Peyer's patch (tissue), 4 donors: ENCODE results near the gene CFAP70.

Experiments
- POLR2A ChIP-seq, 2 donors: fragments of 450-650 bp; IDR thresholded peaks; one replicate each; pipeline ENCODE4 v1.5.1; 2017; ENCODE audit warnings: antibody characterized with exemption in 2 of 2, mild to moderate bottlenecking in 2 of 2, moderate library complexity in 2 of 2
- TF ChIP-seq, protein P1 (sequence below), 6 experiments: fragments of 450-650 bp in 4 of 6; fragments of 200-600 bp in 2 of 6; sonication (generic) in 1 of 6; IDR thresholded peaks; one replicate each; pipeline ENCODE4 v1.5.1; 2017 to 2019; ENCODE audit warnings: antibody characterized with exemption in 6 of 6, mild to moderate bottlenecking in 3 of 6, moderate library complexity in 1 of 6

DNA sequence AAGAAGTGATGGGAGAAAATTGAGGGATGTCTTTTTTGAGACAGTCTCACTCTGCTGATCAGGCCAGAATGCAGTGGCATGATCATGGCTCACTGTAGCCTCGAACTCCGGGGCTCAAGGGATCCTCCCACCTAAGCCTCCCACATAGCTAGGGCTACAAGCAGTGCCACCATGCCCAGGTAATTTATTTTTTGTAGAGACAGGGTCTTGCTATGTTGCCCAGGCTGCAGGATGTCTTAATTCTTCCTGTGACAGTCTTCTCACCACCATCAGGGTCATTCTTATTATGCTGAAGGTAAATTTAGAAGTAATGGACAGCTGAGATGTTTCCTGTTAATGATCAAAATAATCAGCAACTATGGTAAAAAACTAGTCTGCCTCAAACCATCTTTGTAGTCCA lies 118.8 kb downstream of the CFAP70 start:
- TF ChIP-seq, protein P1, sequence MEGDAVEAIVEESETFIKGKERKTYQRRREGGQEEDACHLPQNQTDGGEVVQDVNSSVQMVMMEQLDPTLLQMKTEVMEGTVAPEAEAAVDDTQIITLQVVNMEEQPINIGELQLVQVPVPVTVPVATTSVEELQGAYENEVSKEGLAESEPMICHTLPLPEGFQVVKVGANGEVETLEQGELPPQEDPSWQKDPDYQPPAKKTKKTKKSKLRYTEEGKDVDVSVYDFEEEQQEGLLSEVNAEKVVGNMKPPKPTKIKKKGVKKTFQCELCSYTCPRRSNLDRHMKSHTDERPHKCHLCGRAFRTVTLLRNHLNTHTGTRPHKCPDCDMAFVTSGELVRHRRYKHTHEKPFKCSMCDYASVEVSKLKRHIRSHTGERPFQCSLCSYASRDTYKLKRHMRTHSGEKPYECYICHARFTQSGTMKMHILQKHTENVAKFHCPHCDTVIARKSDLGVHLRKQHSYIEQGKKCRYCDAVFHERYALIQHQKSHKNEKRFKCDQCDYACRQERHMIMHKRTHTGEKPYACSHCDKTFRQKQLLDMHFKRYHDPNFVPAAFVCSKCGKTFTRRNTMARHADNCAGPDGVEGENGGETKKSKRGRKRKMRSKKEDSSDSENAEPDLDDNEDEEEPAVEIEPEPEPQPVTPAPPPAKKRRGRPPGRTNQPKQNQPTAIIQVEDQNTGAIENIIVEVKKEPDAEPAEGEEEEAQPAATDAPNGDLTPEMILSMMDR (IDR thresholded peaks at IDR 0.05) = no peak
- TF ChIP-seq POLR2A (IDR thresholded peaks at IDR 0.05) = no peak
